G401.6 (cell line): ENCODE results near the gene LRP2.
"Not testable (repeated sequence)": the region's sequence is repeated elsewhere in the genome, so short reads cannot be mapped to it uniquely, and the experiment has no call there.

Experiments
- FAIRE-seq: peaks from 2 replicates; lab custom pipeline; 2012; peaks lifted over from hg19 to GRCh38; lab: Jason Lieb, UNC

LRP2 gene

GRCh38 chr2:169362118-169362893, at the start of gene LRP2:
Gene LRP2 (minus strand): TSS chr2:169362534. CDS start chr2:169362399, 135 bp downstream.
- no peak for FAIRE-seq

GRCh38 chr2:169406891-169407290, 44.6 kb upstream of the LRP2 start:
- FAIRE-seq: no peak

- FAIRE-seq: not testable (repeated sequence)
Measured at GRCh38 chr2:169399491-169399890, 37.2 kb upstream of the LRP2 start.

- peak; percentile 21 for FAIRE-seq
Measured at GRCh38 chr2:169397697-169398096, 35.4 kb upstream of the LRP2 start.

GRCh38 chr2:169395821-169396374, 33.6 kb upstream of the LRP2 start:
- FAIRE-seq: no peak

GRCh38 chr2:169393068-169393590, 30.8 kb upstream of the LRP2 start:
- FAIRE-seq: no peak

GRCh38 chr2:169391236-169391635, 28.9 kb upstream of the LRP2 start:
- no peak for FAIRE-seq

GRCh38 chr2:169388161-169388560, 25.8 kb upstream of the LRP2 start:
- FAIRE-seq: no peak

- FAIRE-seq: no peak
Measured at GRCh38 chr2:169386722-169387121, 24.4 kb upstream of the LRP2 start.

- no peak for FAIRE-seq
Measured at GRCh38 chr2:169384816-169385215, 22.5 kb upstream of the LRP2 start.

GRCh38 chr2:169372561-169372960, 10.2 kb upstream of the LRP2 start:
- FAIRE-seq: no peak

GRCh38 chr2:169366066-169366465, 3.7 kb upstream of the LRP2 start:
- FAIRE-seq: no peak

GRCh38 chr2:169365029-169365480, 2.7 kb upstream of the LRP2 start:
- FAIRE-seq: no peak

GRCh38 chr2:169363560-169364150, 1.3 kb upstream of the LRP2 start:
- FAIRE-seq: no peak

GRCh38 chr2:169362894-169363559, 693 bp upstream of the LRP2 start:
- no peak for FAIRE-seq

GRCh38 chr2:169361706-169362117, 622 bp downstream of the LRP2 start:
- no peak for FAIRE-seq

GRCh38 chr2:169360984-169361705, 1.2 kb downstream of the LRP2 start:
- FAIRE-seq: no peak

GRCh38 chr2:169358016-169358415, 4.3 kb downstream of the LRP2 start:
- FAIRE-seq: no peak

GRCh38 chr2:169354244-169354643, 8.1 kb downstream of the LRP2 start:
- FAIRE-seq: no peak

- no peak for FAIRE-seq
Measured at GRCh38 chr2:169351725-169352124, 10.6 kb downstream of the LRP2 start.

GRCh38 chr2:169349535-169349934, 12.8 kb downstream of the LRP2 start:
- no peak for FAIRE-seq
